GM21619 (cell line): Measurements from ENCODE around the gene ZNF101.

Experiments used
- ATAC-seq: cut with Tn5 transposase; IDR thresholded peaks from one replicate; pipeline ENCODE4 v1.9.1; 2021; ENCODE audit not compliant: unreplicated experiment

ZNF101 gene

DNA sequence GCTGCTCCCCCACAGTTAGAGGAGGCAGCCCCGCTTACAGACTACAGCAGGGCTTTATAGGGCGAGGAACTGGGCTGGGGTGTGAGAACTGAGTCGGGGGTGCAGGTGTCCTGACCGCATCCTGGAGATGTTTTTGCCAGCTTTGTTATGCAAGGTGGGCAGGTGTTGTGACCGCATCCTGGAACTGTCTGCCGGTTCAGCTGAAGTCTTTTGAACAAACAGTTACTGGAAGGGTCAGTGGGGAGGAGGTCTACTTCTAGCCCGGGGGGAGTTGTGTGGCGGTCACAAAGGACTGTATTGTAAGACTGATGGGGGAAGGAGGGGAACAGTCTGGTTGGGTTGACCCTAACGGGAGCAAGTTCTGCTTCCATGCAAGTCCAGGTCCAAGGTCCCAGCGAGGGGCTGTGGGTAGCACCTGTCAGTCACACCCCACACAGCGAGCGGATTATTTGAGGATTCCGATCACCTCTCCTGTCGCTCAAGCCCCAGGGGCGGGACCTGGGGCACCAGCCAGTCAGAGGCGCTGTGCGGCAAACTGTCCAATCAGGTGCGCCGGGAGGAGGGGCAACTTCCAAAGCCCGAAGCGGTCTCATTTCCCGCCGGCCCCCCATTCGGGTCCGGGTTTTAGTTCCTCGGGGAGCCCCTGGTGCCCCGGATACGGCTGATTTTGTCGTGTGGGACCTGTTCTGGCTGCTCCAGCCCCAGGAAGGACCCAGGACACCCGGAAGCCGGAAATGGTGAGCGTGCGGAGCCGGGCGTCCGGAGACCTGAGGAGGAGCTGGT is at the start of gene ZNF101:
ZNF101 (plus strand) TSS at position 610 of the 783 bp plus-strand sequence; CDS start at position 735, 125 bp downstream.
- ATAC-seq = peak; percentile 64

DNA sequence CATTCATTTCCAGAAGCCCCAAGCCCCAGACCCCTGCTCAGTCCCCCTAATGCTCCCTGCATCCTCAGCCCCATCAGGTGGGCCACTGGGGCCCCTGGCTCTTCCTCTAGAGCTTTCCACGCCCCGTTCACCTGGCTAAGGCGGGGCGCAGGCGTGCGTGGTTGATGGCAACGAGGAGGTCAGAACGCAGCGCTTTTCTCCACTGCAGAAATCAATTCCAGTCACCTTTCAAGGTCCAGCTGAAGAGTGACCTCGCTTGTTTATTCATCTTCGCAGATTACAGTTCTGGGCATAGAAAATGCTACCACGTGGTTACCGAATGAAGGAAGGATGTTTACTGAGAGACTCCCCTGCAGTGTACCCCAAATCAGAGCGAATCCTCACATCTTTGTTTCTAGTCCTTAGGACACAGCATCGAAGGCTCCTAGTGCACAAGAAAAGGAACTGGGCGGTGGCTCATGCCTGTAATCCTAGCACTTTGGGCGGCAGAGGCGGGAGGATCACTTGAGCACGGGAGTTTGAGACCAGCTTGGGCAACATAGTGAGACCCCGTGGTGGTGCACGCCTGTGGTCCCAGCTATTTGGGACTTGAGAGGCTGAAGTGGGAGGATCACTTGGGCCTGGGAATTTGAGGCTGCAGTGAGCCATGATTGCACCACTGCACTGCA is 49.3 kb upstream of the ZNF101 start:
- no peak for ATAC-seq

DNA sequence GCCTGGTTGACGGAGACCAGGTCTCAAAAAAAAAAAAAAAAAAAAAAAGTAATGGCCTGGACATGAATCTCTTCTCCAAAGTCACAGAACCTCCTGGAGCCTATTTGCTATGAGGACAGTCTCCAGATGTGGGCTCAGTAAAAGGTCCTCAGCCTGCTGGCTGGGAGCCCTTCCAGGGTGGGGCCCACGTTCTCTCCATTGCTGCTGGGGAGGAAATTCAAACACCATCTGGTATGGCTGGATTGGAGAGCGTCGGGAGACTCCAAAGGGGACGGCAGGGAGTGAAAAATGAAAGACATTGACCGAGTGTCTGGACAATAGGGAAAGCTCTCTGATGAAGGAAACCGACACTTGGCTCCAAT is 48.8 kb upstream of the ZNF101 start:
- no peak for ATAC-seq

DNA sequence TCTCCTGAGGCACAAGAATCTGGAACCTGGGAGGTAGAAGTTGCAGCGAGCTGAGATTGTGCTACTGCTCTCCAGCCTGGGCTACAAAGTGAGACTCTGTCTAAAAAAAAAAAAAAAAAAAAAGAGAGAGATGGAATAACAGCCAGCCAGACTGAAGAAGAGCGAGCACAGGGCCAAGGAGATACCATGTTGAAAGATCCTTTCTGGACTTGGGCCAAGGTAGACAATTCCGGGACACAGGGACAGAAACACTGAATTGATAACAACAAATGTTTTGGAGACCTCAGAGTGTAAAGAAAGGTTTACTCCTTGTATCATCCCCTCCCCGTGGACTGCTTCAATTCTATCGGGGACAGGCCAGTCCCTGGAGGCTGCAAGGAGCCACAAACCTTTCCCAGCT is 45.3 kb upstream of the ZNF101 start:
- no peak for ATAC-seq

DNA sequence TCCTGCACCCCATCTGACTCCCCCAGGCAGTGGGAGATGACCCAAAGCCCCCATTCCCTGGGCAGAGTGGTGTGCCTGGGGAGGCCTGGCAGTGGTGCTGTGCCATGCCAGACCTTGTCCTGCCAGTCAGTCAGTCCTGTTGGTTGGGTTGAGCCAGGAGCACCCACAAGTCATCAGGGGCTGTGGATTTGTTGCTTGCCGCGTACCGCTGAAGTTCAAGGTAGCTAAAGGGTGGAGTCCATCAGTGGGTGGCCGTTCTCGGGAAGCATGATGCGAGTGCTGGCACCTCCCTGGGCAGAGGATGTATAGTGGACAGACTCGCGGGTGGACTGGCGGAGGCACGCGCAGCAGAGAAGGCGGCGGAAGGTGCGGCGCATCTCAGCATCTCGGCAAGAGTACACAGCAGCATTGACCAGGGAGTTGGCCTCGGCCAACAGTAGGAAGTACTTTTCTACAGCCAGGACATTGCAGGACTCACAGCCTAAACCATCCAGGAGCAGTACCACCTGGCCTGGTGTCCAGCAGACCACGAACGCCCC is 44.5 kb upstream of the ZNF101 start:
- ATAC-seq = no peak

DNA sequence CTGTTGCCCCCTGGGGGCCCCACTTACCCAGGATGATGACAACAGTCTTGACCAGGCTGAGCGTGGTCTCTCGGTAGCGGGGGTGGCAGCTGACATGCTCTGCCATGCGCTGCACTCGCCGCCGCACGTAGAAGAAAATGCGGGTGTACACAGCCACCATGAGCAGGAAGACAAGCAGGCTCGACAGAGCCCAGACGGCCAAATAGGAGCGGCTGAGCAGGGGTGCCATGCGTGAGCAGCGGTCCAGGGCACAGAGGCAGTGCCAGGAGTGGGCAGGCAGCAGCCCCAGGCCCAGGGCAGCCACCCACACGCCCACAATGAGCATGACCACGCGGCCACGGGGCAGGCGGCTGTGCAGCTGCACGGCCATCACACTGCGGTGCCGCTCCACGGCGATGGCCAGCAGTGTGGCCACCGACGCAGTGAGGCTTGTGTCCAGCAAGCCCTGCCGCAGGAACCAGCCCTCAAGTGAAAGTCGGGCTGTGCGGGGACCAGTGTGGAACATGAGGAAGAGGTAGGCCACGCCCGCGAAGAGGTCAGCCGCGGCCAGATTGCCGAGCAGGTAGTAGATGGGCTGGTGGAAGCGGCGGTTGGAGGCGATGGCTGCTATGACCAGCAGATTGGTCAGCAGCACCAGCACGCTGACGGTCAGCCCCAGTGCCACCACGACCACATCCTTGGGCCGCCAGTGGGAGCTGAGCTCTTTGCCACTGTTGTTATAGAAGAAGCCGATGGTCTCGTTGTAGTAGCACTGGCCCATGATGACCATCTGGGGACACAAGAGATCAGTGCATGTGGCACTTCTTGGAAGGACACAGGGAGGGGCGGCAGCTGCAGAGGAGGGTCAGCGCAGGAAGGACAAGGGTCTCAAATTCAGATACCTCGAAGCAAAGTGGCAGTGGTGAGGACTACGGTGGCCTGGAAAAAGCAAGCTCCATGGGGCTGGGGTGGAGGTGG is 41.8 kb upstream of the ZNF101 start:
- ATAC-seq = no peak

DNA sequence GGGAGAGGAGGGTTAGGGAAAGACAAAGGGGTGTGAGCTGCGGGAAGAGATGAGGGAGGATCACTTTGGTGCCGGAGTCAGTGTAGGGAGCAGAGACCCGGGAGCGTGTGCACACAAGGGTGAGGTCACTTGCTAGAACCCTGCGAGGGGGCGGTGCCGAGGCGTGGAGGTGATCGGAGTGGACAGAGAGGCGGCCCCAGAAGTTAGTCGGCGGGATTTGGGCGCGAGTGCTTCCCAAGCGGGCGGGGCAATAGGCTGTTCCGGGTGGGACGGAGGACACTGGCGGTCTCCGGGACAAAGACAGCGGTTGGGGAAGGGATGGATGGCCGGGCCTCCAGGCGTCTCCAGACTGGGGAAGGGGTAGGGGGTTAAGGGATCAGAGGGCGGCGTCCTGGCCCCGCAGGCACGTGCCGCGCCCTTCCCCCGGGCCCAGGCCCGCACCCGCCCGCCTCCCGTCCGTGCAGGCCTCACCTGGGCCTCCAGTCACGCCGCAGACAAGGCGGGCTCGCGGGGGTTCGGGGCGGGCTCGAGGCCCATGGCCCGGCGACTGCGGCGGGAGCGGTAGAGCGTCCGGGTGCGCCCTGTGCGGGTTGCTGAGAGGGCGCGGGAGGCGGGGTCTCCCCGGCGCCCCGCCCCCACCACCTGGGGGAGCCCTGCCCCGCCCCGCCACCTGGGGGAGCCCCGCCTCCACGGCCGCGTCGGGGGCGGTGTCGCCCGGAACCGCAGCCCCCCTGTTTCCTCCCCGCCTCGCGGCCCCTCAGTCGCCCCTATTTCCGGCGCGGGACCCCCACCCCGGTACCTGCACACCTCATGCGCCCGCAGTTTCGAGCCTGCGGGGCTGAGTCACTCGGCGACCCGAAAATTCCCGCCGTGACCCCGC is 40.8 kb upstream of the ZNF101 start, which contains the start of gene LPAR2:
LPAR2 (minus strand) TSS at position 600 of the 880 bp plus-strand sequence. CDS start 945 bp downstream, outside the sequence.
- ATAC-seq = peak; percentile 66

DNA sequence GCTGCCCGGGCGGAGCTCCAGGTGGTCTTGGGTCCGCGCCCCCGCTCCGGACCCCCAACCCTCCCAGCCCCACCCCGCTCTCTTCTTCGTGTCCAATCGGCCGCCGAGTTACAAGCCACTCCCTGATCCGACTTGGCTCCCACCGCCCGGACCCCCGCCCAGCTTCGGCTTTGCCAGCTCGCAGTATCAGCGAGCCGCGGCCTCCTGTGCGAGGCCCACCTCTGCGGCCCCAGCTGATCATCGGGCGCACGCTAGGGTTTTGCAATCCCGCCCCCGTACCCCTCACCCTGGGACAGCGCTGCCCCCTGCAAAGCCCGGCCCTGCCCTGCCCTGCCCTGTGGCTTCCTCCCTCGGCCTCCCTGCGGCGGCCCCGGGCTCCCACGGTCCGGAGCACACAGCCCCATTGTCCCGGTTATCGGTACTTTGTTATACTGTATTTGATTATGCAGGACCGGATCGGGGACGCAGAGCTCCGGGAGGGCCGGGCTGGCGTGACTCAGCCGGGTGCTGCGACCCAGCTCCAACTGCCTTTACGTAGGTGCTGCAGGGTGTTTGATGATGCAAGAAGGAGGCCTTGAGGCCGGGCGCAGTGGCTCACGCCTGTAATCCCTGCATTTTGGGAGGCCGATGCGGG is 40.0 kb upstream of the ZNF101 start:
- ATAC-seq = no peak

DNA sequence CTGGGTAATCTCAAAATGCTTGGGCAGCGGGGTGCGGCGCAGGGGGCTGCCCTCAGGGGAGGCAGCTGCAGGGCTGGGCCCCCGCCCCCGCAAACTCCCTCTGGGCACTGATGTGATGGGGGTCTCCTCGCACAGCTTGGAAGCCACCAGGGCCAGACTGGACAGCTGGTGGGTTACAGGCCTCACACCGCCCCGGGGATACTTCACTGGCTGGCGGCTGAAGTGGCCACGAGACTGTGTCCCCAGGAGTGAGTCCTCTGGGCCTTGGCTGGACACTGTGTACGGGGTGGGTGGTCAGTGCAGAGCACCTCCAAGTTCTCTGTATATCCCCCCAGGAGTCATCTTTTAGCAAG is 38.6 kb upstream of the ZNF101 start:
- no peak for ATAC-seq

DNA sequence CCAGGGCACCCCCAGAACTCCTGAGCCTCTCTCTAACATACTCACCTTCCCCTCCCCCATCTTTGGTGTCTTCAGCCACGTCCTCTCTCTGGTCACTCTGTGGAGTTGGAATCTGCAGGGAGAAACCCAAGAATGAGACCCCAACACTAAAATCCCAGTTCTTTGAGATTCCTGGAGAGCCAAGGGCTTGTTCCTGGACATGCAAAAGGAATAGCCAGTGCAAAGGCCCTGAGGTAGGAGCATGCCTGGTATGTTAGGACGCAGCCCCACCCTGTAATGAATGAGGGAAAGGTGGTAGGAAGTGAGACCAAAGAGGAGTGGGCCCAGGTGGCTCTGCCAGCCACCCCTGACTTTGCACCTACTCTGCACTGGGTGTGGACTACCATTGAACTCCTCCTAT is 38.2 kb upstream of the ZNF101 start:
- ATAC-seq = no peak

DNA sequence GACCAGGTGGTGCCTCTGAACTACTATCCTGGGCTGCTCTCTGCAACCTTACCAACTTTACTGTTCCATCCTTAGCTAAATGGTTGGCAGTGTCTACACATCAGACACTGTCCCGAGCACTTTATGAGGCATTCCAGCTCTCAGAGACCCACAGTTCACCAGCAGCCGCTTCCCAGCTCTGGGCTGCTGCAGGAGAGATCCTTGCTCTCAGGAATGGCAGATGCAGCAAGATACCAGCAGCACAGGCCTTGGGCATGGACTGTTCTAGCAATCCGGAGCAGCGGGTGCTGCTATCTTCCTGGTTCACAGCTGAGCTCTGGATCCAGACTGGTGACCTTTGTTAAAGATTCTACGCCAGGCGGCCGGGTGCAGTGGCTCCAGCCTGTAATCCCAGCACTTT is 37.3 kb upstream of the ZNF101 start:
- ATAC-seq = no peak

DNA sequence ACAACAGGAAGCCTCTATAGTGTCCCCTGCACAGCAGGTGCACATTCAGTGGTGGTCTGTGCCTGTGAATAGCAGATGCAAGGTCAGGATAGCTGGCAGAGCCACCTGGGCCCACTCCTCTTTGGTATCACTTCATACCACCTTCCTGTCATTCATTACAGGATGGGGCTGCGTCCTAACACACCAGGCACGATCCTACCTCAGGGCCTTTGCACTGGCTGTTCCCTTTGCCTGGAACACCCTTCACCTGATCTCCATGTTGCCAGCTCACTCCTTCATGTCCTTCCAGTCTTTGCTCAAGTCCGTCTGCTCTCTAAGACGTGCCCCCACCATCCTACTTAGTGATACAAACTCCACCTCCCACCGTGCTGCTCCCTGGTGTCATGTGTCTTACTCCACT is 36.0 kb upstream of the ZNF101 start:
- no peak for ATAC-seq

DNA sequence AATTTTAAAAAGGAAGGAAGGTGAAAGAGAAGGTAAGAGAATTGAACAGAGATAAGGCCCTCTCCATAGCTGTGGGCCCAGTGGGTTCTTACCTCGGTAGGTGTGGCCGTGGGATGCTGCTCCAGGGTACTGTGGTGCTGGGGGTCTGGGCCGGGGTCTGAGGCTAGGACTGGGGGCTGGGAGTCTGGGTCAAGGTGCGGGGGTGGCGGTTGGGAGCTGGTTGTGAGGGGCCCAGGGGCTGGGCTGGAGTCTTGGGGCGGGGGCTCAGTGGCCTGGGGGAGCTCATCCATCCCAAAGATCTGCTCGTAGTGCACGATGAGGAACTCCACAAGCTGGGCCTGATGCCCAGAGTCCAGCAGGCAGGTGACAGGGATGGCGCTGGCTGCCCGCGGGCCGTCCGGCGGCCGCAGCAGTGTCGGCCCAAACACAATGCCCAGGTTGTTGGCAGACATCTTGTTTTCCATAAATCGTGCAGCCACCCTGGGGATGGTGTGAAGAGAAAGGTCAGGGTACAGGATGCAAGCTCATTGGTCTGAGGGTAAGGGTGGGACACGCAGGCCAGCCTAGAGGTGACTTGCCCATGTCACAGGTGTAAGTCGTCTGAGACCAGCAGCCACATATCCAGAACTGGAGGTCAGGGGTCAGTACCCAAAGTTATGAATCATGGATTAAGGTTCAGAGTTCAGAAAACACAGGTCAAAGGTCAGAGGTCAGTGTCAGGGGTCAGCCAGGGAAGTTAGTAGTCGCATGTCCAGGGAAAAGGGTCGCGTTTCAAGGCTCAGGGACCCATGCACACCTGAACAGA is 34.7 kb upstream of the ZNF101 start:
- ATAC-seq = no peak

DNA sequence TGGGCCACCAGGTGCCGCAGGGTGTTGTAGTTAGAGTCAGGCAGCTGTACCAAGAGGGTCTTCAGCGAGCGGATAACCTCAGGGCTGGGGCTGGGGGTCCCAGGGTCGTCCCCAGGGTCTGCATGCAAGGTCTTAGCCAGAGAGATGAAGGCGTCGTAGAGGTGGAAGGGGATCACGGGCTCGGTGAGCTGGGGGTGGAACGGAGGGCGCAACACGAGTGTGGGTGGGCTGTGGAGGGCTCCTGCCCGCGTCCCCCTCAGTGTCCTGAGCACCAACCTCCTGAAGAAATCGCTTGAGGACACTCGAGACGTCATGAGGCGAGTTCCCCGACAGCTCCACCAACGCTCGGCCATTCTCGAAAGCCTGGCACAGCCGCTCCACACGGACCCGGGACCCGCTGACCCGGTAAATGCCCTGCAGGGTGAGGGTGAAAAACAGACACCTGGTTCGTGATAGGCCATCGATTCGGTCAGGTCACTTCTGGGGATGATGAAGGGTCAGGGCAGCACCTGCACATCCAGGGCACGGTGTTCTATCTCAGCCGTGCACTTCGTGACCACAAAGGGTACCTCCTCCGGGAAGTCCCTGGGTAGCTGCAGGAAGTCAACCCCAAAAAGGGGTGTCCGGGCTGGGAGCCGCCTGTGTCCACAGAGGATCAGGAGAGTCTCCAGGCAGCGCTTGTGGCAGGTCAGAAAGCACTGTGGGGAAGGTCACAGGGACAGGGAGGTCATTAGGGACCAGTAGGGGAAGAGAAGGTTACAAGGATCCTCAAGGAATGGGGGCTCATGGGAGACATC is 33.9 kb upstream of the ZNF101 start:
- no peak for ATAC-seq

DNA sequence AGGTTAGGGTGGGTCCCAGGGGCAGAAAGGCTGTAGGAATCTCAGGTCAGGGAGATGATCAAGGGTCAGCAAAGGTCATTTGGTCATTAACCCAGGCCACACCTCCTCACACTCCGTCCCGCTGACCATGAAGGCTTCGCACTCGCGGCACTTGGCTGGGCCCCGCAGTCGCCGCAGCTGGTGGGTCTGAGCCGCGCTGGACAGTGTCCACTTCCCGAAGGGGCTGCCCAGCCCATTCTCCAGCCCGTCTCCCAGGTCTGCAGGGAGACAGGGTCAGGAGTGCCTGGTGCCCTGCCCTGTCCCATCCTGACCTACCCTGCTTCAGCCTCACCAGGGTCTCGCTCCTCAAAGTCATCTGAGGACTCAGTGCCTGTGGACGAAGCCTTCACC is 33.3 kb upstream of the ZNF101 start:
- no peak for ATAC-seq

DNA sequence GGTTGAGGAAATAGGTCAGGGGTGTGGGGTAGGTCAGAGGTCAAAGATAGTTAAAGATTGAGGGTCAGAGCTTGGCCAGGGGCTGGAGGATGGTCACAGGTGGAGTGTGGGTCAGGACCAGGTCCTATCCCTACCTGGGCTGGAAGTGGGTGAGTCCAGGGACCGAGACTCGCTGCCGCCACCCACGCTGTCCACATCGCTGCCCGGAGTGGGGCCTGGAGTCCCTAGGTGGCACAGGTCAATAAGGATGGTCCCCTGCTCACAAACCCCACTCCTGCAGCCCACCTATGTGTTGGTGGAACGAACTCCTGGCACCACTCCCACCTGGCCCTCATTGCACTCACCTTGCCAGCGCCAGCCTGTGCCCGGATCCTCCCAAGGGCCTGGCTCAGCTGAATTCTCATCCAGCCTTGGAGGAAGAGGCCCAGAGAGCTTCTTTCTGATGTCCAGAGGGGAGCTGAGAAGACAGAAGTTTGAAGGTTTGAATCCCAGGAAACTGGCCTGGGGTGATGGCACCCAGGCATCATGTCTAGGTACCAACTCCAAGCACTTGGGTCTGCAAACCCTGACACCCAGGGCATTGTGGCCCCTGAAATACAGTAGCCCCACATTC is 32.0 kb upstream of the ZNF101 start:
- ATAC-seq = no peak

DNA sequence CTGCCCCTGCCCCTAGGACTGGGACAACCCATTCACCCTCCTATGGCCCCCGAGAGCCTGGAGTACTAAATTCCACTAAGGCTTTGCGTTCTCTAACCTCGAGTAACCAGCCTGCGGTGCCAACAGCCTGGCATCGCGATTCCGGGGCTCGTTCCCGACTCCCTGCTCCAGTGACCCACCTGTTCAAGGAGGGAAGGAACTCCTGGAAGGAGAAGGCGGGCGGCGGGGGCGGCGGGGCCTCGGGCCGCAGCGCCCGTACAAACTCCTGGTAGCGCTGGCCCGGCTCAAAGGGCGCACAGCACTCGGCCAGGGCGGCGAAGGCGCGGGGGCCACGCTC is 31.5 kb upstream of the ZNF101 start:
- no peak for ATAC-seq
